NCI-H345 treated with DMSO at 0.1 percent for 48 hours (cell line): ENCODE results near the gene PPFIA2.

Experiments used
- DNase-seq: peaks from one replicate; lab custom pipeline; 2025; ENCODE audit not compliant: unreplicated experiment; lab: John Stamatoyannopoulos, UW

PPFIA2 gene

GRCh38 chr12:81564237-81564636, 194.9 kb downstream of the PPFIA2 start:
- no peak for DNase-seq

GRCh38 chr12:81558031-81558430, 201.1 kb downstream of the PPFIA2 start:
- no peak for DNase-seq

- no peak for DNase-seq
These were observed 212.3 kb downstream of the PPFIA2 start for GRCh38 chr12:81546811-81547210.

- DNase-seq = no peak
These were observed 215.5 kb downstream of the PPFIA2 start for GRCh38 chr12:81543621-81544139.

GRCh38 chr12:81542065-81543010, 216.8 kb downstream of the PPFIA2 start:
- no peak for DNase-seq

- DNase-seq = no peak
These were observed 218.0 kb downstream of the PPFIA2 start for GRCh38 chr12:81541121-81541520.

- DNase-seq = no peak
These were observed 219.9 kb downstream of the PPFIA2 start for GRCh38 chr12:81539279-81539678.

- DNase-seq = no peak
These were observed 226.1 kb downstream of the PPFIA2 start for GRCh38 chr12:81533054-81533453.

- no peak for DNase-seq
These were observed 228.8 kb downstream of the PPFIA2 start for GRCh38 chr12:81530352-81530751.

GRCh38 chr12:81520064-81520945, 238.8 kb downstream of the PPFIA2 start:
- no peak for DNase-seq

GRCh38 chr12:81518638-81519037, 240.5 kb downstream of the PPFIA2 start:
- no peak for DNase-seq

- DNase-seq = no peak
These were observed 241.9 kb downstream of the PPFIA2 start for GRCh38 chr12:81517296-81517695.

- DNase-seq = no peak
These were observed 256.0 kb downstream of the PPFIA2 start for GRCh38 chr12:81502912-81503695.

- no peak for DNase-seq
These were observed 258.4 kb downstream of the PPFIA2 start for GRCh38 chr12:81500788-81501187.

GRCh38 chr12:81499809-81500208, 259.3 kb downstream of the PPFIA2 start:
- no peak for DNase-seq

GRCh38 chr12:81492131-81492720, 266.9 kb downstream of the PPFIA2 start:
- no peak for DNase-seq

- DNase-seq = no peak
These were observed 286.2 kb downstream of the PPFIA2 start for GRCh38 chr12:81472934-81473333.

GRCh38 chr12:81470923-81471322, 288.2 kb downstream of the PPFIA2 start:
- DNase-seq = no peak

- no peak for DNase-seq
These were observed 290.9 kb downstream of the PPFIA2 start for GRCh38 chr12:81468206-81468605.

GRCh38 chr12:81465876-81466275, 293.3 kb downstream of the PPFIA2 start:
- no peak for DNase-seq
